22Rv1 (cell line): ENCODE results near the gene PHF5A.

ENCODE experiments used
- H3K27ac ChIP-seq: fragments of 450-650 bp; 2 replicates; pipeline ENCODE4 v1.5.1; 2017
- CTCF ChIP-seq: fragments of 450-650 bp; IDR thresholded peaks from 2 replicates; pipeline ENCODE4 v1.5.1; 2017; ENCODE audit warnings: mild to moderate bottlenecking
- ZFX ChIP-seq: fragments of 450-650 bp; IDR thresholded peaks from 2 replicates; pipeline ENCODE4 v1.6.1; 2017; ENCODE audit warnings: antibody characterized with exemption, borderline replicate concordance

PHF5A gene

GRCh38 chr22:41468381-41469217 lies at the start of gene PHF5A, which contains the start of gene ACO2:
Gene PHF5A (minus strand): TSS chr22:41468692. CDS start chr22:41468653, 39 bp downstream.
Gene ACO2 (plus strand): TSS chr22:41469117. CDS start chr22:41469147, 30 bp downstream.
- TF ChIP-seq ZFX = no peak
- no peak for TF ChIP-seq CTCF
- peak within 1 kb of the TSS; percentile 84 for H3K27ac ChIP-seq

- H3K27ac ChIP-seq = no peak overlapping the region
- TF ChIP-seq CTCF (peak; percentile 53), ZFX (no peak)
Measured at GRCh38 chr22:41518048-41518347, 49.5 kb upstream of the PHF5A start.

- TF ChIP-seq CTCF = peak; percentile 93
- TF ChIP-seq ZFX = no peak
- H3K27ac ChIP-seq = no peak overlapping the region
Measured at GRCh38 chr22:41517172-41518047, 48.9 kb upstream of the PHF5A start.

GRCh38 chr22:41516462-41516861 lies 48.0 kb upstream of the PHF5A start:
- no peak overlapping the region for H3K27ac ChIP-seq
- TF ChIP-seq ZFX (no peak), CTCF (no peak)

- no peak for TF ChIP-seq ZFX
- TF ChIP-seq CTCF = no peak
- H3K27ac ChIP-seq = peak overlapping the region; percentile 89
Measured at GRCh38 chr22:41513391-41513790, 44.9 kb upstream of the PHF5A start.

- H3K27ac ChIP-seq = peak overlapping the region; percentile 89
- TF ChIP-seq CTCF = no peak
- TF ChIP-seq ZFX = no peak
Measured at GRCh38 chr22:41512421-41513194, 44.1 kb upstream of the PHF5A start.
